ENCODE measurements around the gene CC2D2A.

The CC2D2A gene

DNA sequence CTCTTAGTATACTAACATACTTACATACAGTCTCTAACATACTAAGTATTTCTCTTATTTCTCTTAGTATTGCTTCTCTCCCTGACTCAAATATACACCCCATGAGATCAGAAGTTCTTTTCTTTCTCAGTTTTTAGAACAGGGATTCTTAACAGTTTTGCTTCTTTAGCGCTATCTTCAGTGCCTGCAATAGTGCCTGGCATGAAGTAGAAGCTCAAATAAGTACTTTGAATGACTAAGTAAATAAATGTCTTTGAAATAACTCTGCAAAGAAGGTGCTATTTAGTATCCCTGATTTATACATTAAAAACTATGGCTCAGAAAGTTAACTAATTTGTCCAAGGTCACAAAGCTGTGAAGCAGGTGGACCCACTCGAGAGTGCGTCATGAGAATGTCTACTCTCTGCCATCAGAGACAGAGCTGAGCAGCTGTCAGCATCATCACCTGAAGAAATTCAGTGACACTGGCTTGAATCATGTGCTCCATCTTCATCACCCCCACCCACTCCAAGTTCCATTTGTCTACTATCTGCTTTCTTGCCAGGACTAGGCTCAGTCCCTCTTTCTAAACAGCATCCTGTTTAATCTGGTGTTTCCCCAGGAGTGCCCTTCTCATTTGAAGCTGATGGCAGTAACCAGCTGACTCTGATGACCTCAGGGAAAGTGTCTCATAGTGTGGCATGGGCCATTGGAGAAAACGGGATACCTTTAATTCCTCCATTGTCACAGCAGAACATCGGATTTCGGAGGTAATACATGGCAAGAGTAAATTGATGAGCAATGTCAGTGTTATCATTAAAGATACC is 83.1 kb downstream of the CC2D2A start:
- in situ Hi-C loops (cut with HindIII; ENCODE audit: low sequenced_read_pairs): no loop called here

GRCh38 chr4:15556511-15557092 is 86.9 kb downstream of the CC2D2A start:
- in situ Hi-C loops (cut with HindIII; ENCODE audit: low sequenced_read_pairs): no loop called here

DNA sequence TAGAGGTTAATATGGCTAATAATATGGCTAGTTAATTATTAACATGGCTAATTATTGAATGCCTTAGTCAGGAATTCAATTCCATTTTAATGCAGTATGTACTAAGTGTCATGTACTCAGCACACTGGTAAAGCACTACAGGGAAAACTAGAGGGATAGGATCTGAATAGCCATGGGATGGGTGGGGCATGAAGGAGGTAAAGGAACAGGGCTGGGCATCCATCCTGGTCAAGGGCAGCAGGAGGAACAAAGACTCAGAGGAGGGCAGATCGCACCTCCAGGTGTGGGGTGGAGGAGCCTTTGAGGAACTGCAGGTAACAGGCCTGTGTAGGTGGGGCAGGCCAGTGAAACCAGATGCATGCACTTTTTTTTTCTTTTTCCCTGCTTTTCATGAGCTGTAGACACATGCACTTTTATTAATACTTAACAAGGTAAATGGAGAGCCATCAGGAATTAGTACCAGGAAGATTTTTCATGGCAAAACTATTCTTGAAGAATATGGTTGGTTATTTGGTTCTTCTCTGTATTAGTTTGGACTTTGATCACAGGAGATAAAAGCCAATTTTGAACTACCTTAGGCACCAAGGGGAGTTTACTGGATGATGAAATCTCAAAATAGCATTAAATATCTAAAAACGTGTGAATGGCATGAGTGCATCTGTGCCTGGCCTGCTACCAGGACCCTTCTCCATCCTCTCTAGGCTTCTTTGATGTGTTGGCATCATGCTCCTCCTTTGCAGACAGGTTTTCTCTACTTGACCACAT is 88.3 kb downstream of the CC2D2A start:
- in situ Hi-C loops (cut with HindIII; ENCODE audit: low sequenced_read_pairs): no loop called here

- in situ Hi-C loops (cut with HindIII; ENCODE audit: low sequenced_read_pairs): no loop called here
Observed at GRCh38 chr4:15558561-15558960, 88.9 kb downstream of the CC2D2A start.

DNA sequence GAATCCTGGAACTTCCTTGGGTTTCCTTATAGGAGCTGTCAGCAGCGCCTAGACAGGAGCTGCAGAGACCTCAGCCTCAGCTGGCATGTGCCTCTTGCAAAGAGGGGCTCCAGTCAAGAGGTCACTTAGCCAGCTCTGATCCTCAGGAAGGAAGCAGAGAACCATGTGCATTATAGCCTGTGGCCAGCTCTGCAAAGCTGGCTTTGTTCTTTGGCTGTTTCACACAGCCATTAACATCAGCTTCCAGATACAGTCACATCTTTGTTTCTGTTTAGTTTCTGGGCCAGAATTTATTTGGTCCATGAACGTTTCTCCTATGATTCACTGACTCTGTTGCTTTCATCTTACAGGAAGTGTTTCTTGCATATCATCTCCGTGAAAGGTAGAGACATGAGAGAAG is 92.4 kb downstream of the CC2D2A start:
- in situ Hi-C loops (cut with HindIII; ENCODE audit: low sequenced_read_pairs): no loop called here

- in situ Hi-C loops (cut with HindIII; ENCODE audit: low sequenced_read_pairs): no loop called here
Observed at GRCh38 chr4:15562623-15563022, 92.9 kb downstream of the CC2D2A start.

GRCh38 chr4:15563871-15564270 is 94.2 kb downstream of the CC2D2A start:
- in situ Hi-C loops (cut with HindIII; ENCODE audit: low sequenced_read_pairs): no loop called here

DNA sequence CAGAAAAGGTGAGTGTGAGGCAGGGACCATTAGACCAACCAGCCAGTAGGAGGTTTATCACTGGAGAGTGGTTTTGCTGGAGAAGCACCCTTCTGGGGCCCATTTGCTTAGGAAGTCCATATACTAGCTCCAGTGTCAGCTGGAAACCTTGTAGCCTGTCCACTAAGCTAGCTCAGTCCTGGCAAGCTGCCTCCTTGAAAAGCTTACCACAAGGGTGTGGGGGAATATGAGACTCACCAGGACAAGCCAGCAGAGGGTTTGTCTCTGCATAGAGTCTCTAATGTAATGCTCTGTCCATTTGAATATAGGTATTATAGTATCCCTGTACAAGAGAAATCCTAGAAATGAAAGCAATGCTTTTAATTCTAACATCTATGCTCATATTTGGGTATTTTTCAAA is 99.1 kb downstream of the CC2D2A start:
- in situ Hi-C loops (cut with HindIII; ENCODE audit: low sequenced_read_pairs): no loop called here

DNA sequence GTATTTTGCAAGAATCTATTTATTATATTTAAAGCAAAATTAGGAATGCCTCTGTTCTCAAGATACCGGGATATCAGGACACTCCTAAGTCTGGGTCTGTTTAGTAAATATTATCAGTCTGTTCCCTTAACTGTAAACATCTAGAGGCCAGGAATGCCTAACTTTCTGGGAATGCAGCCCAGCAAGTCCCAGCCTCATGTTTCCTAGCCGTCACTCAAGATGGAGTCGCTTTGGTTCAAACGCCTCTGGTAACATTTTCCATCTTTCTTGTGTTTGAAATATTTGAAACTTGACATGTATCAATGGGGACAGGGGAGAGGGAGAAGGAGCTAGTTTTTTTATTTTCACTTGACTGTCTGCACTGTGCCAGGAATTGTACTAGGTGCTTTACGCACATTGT is 100.1 kb downstream of the CC2D2A start:
- in situ Hi-C loops (cut with HindIII; ENCODE audit: low sequenced_read_pairs): no loop called here

- in situ Hi-C loops (cut with HindIII; ENCODE audit: low sequenced_read_pairs): no loop called here
Observed at GRCh38 chr4:15575966-15576365, 106.3 kb downstream of the CC2D2A start.

DNA sequence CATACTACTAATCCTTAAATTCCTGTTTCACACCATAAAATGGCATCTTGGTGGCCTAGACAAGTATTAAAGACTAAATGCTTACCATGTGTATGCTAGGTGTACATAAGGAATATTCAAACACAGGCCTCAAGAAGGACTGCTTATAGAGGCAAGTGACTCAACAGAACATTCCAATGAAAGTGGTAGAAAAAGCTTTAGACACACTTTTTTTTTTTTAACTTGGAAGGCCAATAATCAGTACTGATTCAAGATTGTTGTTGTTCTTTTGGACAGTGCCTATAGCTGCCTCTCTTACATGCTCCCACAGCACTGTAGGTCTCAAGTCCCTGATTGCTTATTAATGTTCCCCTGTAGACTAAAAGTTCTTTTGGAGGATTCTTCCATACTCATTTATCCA is 107.8 kb downstream of the CC2D2A start:
- in situ Hi-C loops (cut with HindIII; ENCODE audit: low sequenced_read_pairs): no loop called here

DNA sequence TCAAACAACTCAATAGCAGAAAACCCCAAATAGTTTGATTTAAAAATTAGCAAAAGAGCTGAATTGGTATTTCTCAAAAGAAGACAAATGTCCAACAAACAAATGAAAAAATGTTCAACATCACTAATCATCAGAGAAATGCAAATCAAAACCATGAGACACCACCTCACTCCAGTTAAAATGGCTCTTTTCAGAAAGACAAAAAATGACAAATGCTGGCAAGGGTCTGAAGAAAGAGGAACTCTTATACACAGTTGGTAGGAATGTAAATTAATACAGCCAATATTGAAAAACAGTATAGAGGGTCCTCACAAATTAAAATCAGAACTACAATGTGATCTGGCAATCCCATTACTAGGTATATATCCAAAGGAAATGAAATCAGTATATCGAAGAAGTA is 115.1 kb downstream of the CC2D2A start:
- in situ Hi-C loops (cut with HindIII; ENCODE audit: low sequenced_read_pairs): no loop called here

- in situ Hi-C loops (cut with HindIII; ENCODE audit: low sequenced_read_pairs): no loop called here
Observed at GRCh38 chr4:15585331-15585730, 115.6 kb downstream of the CC2D2A start.

GRCh38 chr4:15586066-15586465 is 116.4 kb downstream of the CC2D2A start:
- in situ Hi-C loops (cut with HindIII; ENCODE audit: low sequenced_read_pairs): no loop called here

GRCh38 chr4:15587649-15588048 is 118.0 kb downstream of the CC2D2A start:
- in situ Hi-C loops (cut with HindIII; ENCODE audit: low sequenced_read_pairs): no loop called here

GRCh38 chr4:15592799-15593198 is 123.1 kb downstream of the CC2D2A start:
- in situ Hi-C loops (cut with HindIII; ENCODE audit: low sequenced_read_pairs): no loop called here

DNA sequence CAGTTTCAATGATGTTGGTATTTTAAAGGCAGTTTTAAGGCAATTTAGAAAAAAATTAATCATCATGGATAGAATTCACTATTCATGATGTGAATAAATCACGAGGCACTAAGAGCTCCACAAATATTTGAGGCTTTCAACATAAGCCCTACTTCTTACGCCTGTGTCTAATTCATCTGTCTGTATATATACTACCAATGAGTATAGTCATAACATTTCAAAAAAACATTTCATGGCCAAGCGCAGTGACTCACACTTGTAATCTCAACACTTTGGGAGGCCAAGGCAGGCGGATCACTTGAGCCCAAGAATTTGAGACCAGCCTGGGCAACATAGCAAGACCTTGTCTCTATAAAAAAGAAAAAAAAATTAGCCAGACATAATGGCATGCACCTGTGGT is 129.0 kb downstream of the CC2D2A start:
- in situ Hi-C loops (cut with HindIII; ENCODE audit: low sequenced_read_pairs): no loop called here

DNA sequence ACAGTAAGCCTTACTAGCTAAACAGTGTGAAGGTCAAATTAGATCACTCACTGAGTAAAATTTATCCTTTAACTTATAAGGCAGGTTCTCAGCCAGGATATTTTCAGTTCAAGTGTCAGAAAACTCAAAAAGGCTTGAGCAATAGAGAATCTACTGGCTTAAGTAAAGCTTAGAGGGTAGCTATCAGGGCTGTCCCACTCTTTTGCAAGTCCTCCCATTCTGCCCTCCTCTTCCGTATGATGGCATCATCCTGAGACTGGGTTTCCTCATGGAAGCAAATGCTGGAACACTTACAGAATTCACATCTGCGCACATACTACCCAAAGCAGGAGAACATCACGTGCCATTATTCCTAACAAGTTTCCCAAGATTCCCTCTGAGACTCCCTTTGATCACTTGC is 130.5 kb downstream of the CC2D2A start:
- in situ Hi-C loops (cut with HindIII; ENCODE audit: low sequenced_read_pairs): no loop called here

- in situ Hi-C loops (cut with HindIII; ENCODE audit: low sequenced_read_pairs): no loop called here
Observed at GRCh38 chr4:15601862-15602261, 132.2 kb downstream of the CC2D2A start.

- in situ Hi-C loops (cut with HindIII; ENCODE audit: low sequenced_read_pairs): no loop called here
Observed at GRCh38 chr4:15605537-15605936, 135.9 kb downstream of the CC2D2A start.

DNA sequence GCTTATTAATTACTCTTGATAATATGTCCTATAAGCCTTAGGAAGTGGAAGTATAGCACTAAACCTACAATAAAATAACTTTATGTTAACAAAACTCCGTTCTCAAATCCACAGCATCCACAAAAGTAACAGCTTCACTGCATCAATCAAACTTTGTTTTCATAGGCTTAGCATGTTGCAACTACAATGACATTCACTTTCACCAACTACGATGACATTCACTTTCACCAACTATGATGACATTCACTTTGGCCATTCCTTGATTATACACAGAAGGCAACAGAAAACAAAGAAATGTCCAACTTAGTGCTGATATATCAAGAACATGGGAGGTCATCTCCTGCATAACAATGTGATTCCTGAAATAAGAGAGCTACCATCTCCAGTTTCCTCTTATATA is 141.2 kb downstream of the CC2D2A start:
- in situ Hi-C loops (cut with HindIII; ENCODE audit: low sequenced_read_pairs): no loop called here

- in situ Hi-C loops (cut with HindIII; ENCODE audit: low sequenced_read_pairs): no loop called here
Observed at GRCh38 chr4:15612136-15612535, 142.5 kb downstream of the CC2D2A start.
